ENCODE data around the gene CNPY1.
"Not testable (repeated sequence)": the region's sequence is repeated elsewhere in the genome, so short reads cannot be mapped to it uniquely, and the experiment has no call there.

CNPY1 gene

GRCh38 chr7:155530601-155531000 lies 15.8 kb downstream of the CNPY1 start:
- DNase-seq: no peak

GRCh38 chr7:155529845-155530244 lies 16.5 kb downstream of the CNPY1 start:
- no peak for DNase-seq

GRCh38 chr7:155529346-155529745 lies 17.0 kb downstream of the CNPY1 start:
- DNase-seq: no peak

- DNase-seq: no peak
Measured at GRCh38 chr7:155527664-155528063, 18.7 kb downstream of the CNPY1 start.

GRCh38 chr7:155526225-155526624 lies 20.1 kb downstream of the CNPY1 start:
- DNase-seq: no peak

- no peak for DNase-seq
Measured at GRCh38 chr7:155524018-155524556, 22.3 kb downstream of the CNPY1 start.

- no peak for DNase-seq
Measured at GRCh38 chr7:155523168-155523675, 23.1 kb downstream of the CNPY1 start.

- DNase-seq: no peak
Measured at GRCh38 chr7:155521743-155522398, 24.5 kb downstream of the CNPY1 start.

- no peak for DNase-seq
Measured at GRCh38 chr7:155521007-155521742, 25.2 kb downstream of the CNPY1 start.

GRCh38 chr7:155520114-155520513 lies 26.2 kb downstream of the CNPY1 start:
- DNase-seq: no peak

GRCh38 chr7:155519358-155519757 lies 27.0 kb downstream of the CNPY1 start:
- not testable (repeated sequence) for DNase-seq

- DNase-seq: no peak
Measured at GRCh38 chr7:155518633-155519032, 27.7 kb downstream of the CNPY1 start.

GRCh38 chr7:155517969-155518368 lies 28.4 kb downstream of the CNPY1 start:
- DNase-seq: no peak

- no peak for DNase-seq
Measured at GRCh38 chr7:155517452-155517851, 28.9 kb downstream of the CNPY1 start.

- DNase-seq: no peak
Measured at GRCh38 chr7:155516466-155516865, 29.9 kb downstream of the CNPY1 start.

- no peak for DNase-seq
Measured at GRCh38 chr7:155515318-155515717, 31.0 kb downstream of the CNPY1 start.

- no peak for DNase-seq
Measured at GRCh38 chr7:155514296-155514695, 32.1 kb downstream of the CNPY1 start.

GRCh38 chr7:155513543-155514285 lies 32.6 kb downstream of the CNPY1 start:
- no peak for DNase-seq

GRCh38 chr7:155512246-155512887 lies 34.0 kb downstream of the CNPY1 start:
- no peak for DNase-seq

- no peak for DNase-seq
Measured at GRCh38 chr7:155511702-155511996, 34.7 kb downstream of the CNPY1 start.

- no peak for DNase-seq
Measured at GRCh38 chr7:155510975-155511701, 35.2 kb downstream of the CNPY1 start.

All from CD4-positive, alpha-beta T cell treated with Interleukin-21 for 1 hour (primary cell).